Neural cell (in vitro differentiated cells): ENCODE measurements around the gene EPHA1. TPM values are rescaled to one million over a fixed set of nuclear protein-coding genes. Genes with fewer than 3 reads are reported as not detected.

Source experiments
- H2AFZ ChIP-seq: fragments of 200-600, 300-800 bp; sonication (generic), shearing (Covaris generic); 2 replicates; pipeline ENCODE4 v1.6.0; 2014; ENCODE audit warnings: low read depth, mild to moderate bottlenecking, antibody characterized with exemption, low read length, moderate library complexity
- H3F3A ChIP-seq: fragments of 200-600 bp; shearing (Covaris generic); 2 replicates; pipeline ENCODE4 v1.6.1; 2016; ENCODE audit warnings: mild to moderate bottlenecking, moderate library complexity, mixed read lengths, antibody characterized with exemption, low read length; ENCODE audit not compliant: insufficient read depth, poor library complexity, severe bottlenecking
- H3K27ac ChIP-seq: fragments of 200-600, 300-800 bp; sonication (generic), shearing (Covaris generic); 2 replicates; pipeline ENCODE4 v1.5.1; 2014; ENCODE audit warnings: mild to moderate bottlenecking, low read length, moderate library complexity
- H3K27me3 ChIP-seq: fragments of 300-800, 200-600 bp; sonication (generic), shearing (Covaris generic); 2 replicates; pipeline ENCODE4 v1.6.0; 2014; ENCODE audit warnings: mild to moderate bottlenecking, low read depth, low read length, moderate library complexity; ENCODE audit not compliant: insufficient read depth
- H3K36me3 ChIP-seq: fragments of 300-800, 200-600 bp; sonication (generic), shearing (Covaris generic); 2 replicates; pipeline ENCODE4 v1.5.1; 2014; ENCODE audit warnings: mild to moderate bottlenecking, antibody characterized with exemption, low read length, moderate library complexity; ENCODE audit not compliant: insufficient read depth
- H3K4me2 ChIP-seq: fragments of 300-800, 200-600 bp; sonication (generic), shearing (Covaris generic); 2 replicates; pipeline ENCODE4 v1.6.0; 2014; ENCODE audit warnings: mild to moderate bottlenecking, low read length
- H3K4me3 ChIP-seq: fragments of 300-800, 200-600 bp; sonication (generic), shearing (Covaris generic); 2 replicates; pipeline ENCODE4 v1.5.1; 2014; ENCODE audit warnings: mild to moderate bottlenecking, low read length, moderate library complexity
- H3K79me2 ChIP-seq: fragments of 200-600 bp; shearing (Covaris generic); replicated peaks from 2 replicates; pipeline ENCODE4 v1.6.0; 2014; ENCODE audit warnings: mild to moderate bottlenecking, low read length, moderate library complexity; ENCODE audit not compliant: insufficient read depth
- H3K9ac ChIP-seq: fragments of 300-800, 200-600 bp; sonication (generic), shearing (Covaris generic); 2 replicates; pipeline ENCODE4 v1.6.1; 2016; ENCODE audit warnings: mild to moderate bottlenecking, low read length, mixed read lengths
- H3K9me2 ChIP-seq: fragments of 200-600 bp; shearing (Covaris generic); 2 replicates; pipeline ENCODE4 v1.6.1; 2016; ENCODE audit warnings: mild to moderate bottlenecking, low read length, mixed read lengths; ENCODE audit not compliant: insufficient read depth
- H3K9me3 ChIP-seq: fragments of 200-600, 300-800 bp; sonication (generic), shearing (Covaris generic); 2 replicates; pipeline ENCODE4 v1.6.1; 2016; ENCODE audit warnings: mild to moderate bottlenecking, mixed run types, low read length, moderate library complexity, mixed read lengths
- H4K20me1 ChIP-seq: fragments of 200-600 bp; shearing (Covaris generic); 2 replicates; pipeline ENCODE4 v1.6.1; 2016; ENCODE audit warnings: mild to moderate bottlenecking, mixed run types; ENCODE audit not compliant: insufficient read depth
- EP300 ChIP-seq: fragments of 450-650 bp; conservative IDR thresholded peaks from 2 replicates; pipeline ENCODE4 v1.6.1; 2014; ENCODE audit warnings: antibody characterized with exemption, mild to moderate bottlenecking, moderate library complexity; ENCODE audit not compliant: poor library complexity, severe bottlenecking
- EZH2 ChIP-seq: fragments of 200-600, 300-800 bp; shearing (Covaris generic), sonication (generic); IDR thresholded peaks from 2 replicates; pipeline ENCODE4 v1.6.1; 2014; ENCODE audit warnings: antibody characterized with exemption, low read length, borderline replicate concordance, mild to moderate bottlenecking; ENCODE audit not compliant: insufficient read depth, poor library complexity, severe bottlenecking
- MXI1 ChIP-seq: fragments of 450-650 bp; conservative IDR thresholded peaks from 2 replicates; pipeline ENCODE4 v1.6.1; 2014; ENCODE audit warnings: antibody characterized with exemption, mild to moderate bottlenecking; ENCODE audit not compliant: poor library complexity, severe bottlenecking
- POLR2AphosphoS5 ChIP-seq: IDR thresholded peaks from 2 replicates; pipeline ENCODE4 v1.6.1; 2012
- RAD21 ChIP-seq: fragments of 450-650 bp; conservative IDR thresholded peaks from 2 replicates; pipeline ENCODE4 v1.6.1; 2014; ENCODE audit warnings: antibody characterized with exemption, mild to moderate bottlenecking, moderate library complexity
- SMC3 ChIP-seq: fragments of 450-650 bp; conservative IDR thresholded peaks from 2 replicates; pipeline ENCODE4 v1.6.1; 2014; ENCODE audit warnings: antibody characterized with exemption, mild to moderate bottlenecking, moderate library complexity; ENCODE audit not compliant: poor library complexity
- TAF1 ChIP-seq: IDR thresholded peaks from 2 replicates; pipeline ENCODE4 v1.6.1; 2012; ENCODE audit warnings: low read depth
- polyA plus RNA-seq: library from polyadenylated mRNA; depleted of rRNA; stranded (reverse); fragments of >200 nt; gene quantifications from 2 replicates; pipeline ENCODE4 v1.2.3, GENCODE V29; 2014
- TF ChIP-seq, protein P1 (sequence below): IDR thresholded peaks from 2 replicates; pipeline ENCODE4 v1.6.1; 2012; ENCODE audit warnings: borderline replicate concordance
- TF ChIP-seq, protein P2 (sequence below): fragments of 450-650 bp; IDR thresholded peaks from 2 replicates; pipeline ENCODE4 v1.5.1; 2014; ENCODE audit warnings: antibody characterized with exemption, mild to moderate bottlenecking, moderate library complexity; ENCODE audit not compliant: poor library complexity, severe bottlenecking

Gene EPHA1
- polyA plus RNA-seq, 1 donor from 2014 or later: not detected

DNA sequence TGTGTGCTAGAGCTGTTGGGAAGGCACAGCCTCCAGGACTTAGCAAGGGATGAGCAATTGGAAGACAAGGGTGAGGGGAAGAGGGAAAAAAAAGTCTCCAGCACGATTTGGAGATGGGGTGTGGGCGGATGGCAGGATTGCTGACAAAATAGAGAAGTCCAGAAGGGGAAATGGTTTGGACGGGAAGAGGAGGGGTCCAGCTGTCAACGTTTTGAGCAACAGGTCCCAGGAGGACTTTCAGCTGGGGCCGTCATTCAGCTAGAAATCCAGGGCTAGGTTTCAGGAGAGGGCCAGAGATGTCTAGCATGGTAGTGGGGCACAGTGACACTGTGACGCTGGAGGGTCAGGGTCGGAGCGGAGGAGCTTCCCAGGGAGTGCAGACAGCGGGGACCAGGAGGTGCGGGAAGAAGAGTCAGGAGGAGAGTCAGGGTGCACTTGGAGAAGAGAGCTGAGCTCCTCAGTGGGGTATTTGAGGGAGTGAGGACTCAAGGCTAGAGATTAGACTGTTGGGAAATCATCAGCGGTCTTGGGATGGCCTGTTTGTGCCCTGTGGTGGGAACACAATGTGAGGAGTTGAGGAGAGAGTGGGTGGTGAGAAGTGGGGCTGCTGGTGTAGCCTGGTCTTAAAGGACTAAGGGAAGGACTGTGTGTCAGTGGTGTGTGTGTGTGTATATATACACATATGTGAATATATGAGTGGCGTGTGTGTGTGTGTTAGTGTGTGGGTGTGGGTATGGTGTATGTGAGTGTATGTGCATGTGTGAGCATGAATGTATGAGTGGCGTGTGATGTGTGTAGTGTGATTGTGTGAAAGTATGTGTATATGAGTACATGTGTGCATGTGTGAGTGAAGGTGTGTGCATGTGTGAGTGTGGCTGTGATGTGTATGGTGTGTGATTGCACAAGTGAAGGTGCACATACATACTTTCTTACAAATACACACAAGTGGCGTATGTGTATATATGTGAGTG is 23.7 kb downstream of the EPHA1 start:
- no peak overlapping the region for H3K9ac ChIP-seq
- no peaks in the 10 kb centered on the region for H3K27me3 ChIP-seq
- no peaks in the 10 kb centered on the region for H3F3A ChIP-seq
- H4K20me1 ChIP-seq: no peaks in the 10 kb centered on the region
- peaks cover 6% of the 10 kb centered on the region for H3K79me2 ChIP-seq
- no peak overlapping the region for H3K27ac ChIP-seq
- H3K9me3 ChIP-seq: no peaks in the 10 kb centered on the region
- no peak overlapping the region for H3K4me3 ChIP-seq
- TF ChIP-seq, protein P1, sequence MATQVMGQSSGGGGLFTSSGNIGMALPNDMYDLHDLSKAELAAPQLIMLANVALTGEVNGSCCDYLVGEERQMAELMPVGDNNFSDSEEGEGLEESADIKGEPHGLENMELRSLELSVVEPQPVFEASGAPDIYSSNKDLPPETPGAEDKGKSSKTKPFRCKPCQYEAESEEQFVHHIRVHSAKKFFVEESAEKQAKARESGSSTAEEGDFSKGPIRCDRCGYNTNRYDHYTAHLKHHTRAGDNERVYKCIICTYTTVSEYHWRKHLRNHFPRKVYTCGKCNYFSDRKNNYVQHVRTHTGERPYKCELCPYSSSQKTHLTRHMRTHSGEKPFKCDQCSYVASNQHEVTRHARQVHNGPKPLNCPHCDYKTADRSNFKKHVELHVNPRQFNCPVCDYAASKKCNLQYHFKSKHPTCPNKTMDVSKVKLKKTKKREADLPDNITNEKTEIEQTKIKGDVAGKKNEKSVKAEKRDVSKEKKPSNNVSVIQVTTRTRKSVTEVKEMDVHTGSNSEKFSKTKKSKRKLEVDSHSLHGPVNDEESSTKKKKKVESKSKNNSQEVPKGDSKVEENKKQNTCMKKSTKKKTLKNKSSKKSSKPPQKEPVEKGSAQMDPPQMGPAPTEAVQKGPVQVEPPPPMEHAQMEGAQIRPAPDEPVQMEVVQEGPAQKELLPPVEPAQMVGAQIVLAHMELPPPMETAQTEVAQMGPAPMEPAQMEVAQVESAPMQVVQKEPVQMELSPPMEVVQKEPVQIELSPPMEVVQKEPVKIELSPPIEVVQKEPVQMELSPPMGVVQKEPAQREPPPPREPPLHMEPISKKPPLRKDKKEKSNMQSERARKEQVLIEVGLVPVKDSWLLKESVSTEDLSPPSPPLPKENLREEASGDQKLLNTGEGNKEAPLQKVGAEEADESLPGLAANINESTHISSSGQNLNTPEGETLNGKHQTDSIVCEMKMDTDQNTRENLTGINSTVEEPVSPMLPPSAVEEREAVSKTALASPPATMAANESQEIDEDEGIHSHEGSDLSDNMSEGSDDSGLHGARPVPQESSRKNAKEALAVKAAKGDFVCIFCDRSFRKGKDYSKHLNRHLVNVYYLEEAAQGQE: no peak
- no peak for TF ChIP-seq POLR2AphosphoS5
- no peak for TF ChIP-seq EZH2
- TF ChIP-seq EP300: no peak
- no peak for TF ChIP-seq RAD21
- TF ChIP-seq TAF1: no peak
- TF ChIP-seq, protein P2, sequence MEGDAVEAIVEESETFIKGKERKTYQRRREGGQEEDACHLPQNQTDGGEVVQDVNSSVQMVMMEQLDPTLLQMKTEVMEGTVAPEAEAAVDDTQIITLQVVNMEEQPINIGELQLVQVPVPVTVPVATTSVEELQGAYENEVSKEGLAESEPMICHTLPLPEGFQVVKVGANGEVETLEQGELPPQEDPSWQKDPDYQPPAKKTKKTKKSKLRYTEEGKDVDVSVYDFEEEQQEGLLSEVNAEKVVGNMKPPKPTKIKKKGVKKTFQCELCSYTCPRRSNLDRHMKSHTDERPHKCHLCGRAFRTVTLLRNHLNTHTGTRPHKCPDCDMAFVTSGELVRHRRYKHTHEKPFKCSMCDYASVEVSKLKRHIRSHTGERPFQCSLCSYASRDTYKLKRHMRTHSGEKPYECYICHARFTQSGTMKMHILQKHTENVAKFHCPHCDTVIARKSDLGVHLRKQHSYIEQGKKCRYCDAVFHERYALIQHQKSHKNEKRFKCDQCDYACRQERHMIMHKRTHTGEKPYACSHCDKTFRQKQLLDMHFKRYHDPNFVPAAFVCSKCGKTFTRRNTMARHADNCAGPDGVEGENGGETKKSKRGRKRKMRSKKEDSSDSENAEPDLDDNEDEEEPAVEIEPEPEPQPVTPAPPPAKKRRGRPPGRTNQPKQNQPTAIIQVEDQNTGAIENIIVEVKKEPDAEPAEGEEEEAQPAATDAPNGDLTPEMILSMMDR: no peak
- no peak for TF ChIP-seq SMC3
- no peak for TF ChIP-seq MXI1
- no peak overlapping the region for H3K4me2 ChIP-seq
- no peaks in the 10 kb centered on the region for H3K36me3 ChIP-seq
- no peak overlapping the region for H2AFZ ChIP-seq
- H3K9me2 ChIP-seq: no peaks in the 10 kb centered on the region

DNA sequence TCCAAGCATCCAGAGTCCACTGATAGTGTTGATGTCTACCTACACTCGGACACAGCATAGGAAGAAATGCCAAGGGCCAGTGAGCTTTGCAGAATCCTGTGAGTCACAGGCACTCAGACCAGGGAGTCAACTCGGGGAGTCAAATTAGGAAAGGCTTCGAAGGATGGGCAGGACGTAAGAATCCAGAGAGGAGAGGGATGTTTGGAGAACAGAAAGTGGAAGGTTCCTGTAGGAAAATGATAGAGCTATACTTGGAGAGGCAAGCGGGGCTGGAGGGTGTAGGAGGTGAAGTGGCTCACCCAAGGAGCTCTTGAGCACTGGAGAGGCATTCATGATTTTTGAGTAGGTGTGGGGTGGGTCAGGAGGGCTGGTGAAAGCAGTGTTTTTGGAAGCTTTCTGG is 24.5 kb downstream of the EPHA1 start:
- TF ChIP-seq EP300 (no peak), MXI1 (no peak), SMC3 (no peak), EZH2 (no peak), TAF1 (no peak), RAD21 (no peak)
- TF ChIP-seq, protein P1: no peak
- Histone ChIP-seq H3K9me2 (no peaks in the 10 kb centered on the region), H3K27ac (no peak overlapping the region), H3F3A (no peaks in the 10 kb centered on the region), H3K9ac (no peak overlapping the region), H3K9me3 (no peaks in the 10 kb centered on the region), H3K4me2 (no peak overlapping the region), H3K27me3 (no peaks in the 10 kb centered on the region), H2AFZ (no peak overlapping the region), H3K36me3 (no peaks in the 10 kb centered on the region), H3K4me3 (no peak overlapping the region), H4K20me1 (no peaks in the 10 kb centered on the region), H3K79me2 (peaks cover 6% of the 10 kb centered on the region)
